H9 (cell line): ENCODE measurements around the gene GCAT. TPM values are rescaled to one million over a fixed set of nuclear protein-coding genes. Genes with fewer than 3 reads are reported as not detected.

Source experiments
- DNase-seq: peaks from one replicate; pipeline ENCODE4 v3.0.0-alpha.2; 2017
- H2AFZ ChIP-seq: one replicate; pipeline ENCODE4 v1.6.1; 2013; ENCODE audit warnings: mild to moderate bottlenecking, low read length, control low read depth, moderate library complexity
- H2AK5ac ChIP-seq: 2 replicates; pipeline ENCODE4 v1.6.1; 2013; ENCODE audit warnings: low read length, control low read depth, mixed read lengths; ENCODE audit not compliant: insufficient read length
- H2BK120ac ChIP-seq: one replicate; pipeline ENCODE4 v1.6.1; 2013; ENCODE audit warnings: low read depth, mild to moderate bottlenecking, low read length, control low read depth, inconsistent platforms; ENCODE audit not compliant: poor library complexity, severe bottlenecking
- H2BK12ac ChIP-seq: 2 replicates; pipeline ENCODE4 v1.6.1; 2013; ENCODE audit warnings: low read length, control low read depth, mixed read lengths, low read depth; ENCODE audit not compliant: insufficient read length
- H2BK15ac ChIP-seq: 2 replicates; pipeline ENCODE4 v1.6.1; 2013; ENCODE audit warnings: low read depth, low read length, control low read depth
- H2BK20ac ChIP-seq: one replicate; pipeline ENCODE4 v1.6.1; 2013; ENCODE audit warnings: low read depth, mild to moderate bottlenecking, low read length, control low read depth, inconsistent platforms; ENCODE audit not compliant: poor library complexity, severe bottlenecking
- H2BK5ac ChIP-seq: 2 replicates; pipeline ENCODE4 v1.6.1; 2013; ENCODE audit warnings: low read length, control low read depth, mixed read lengths; ENCODE audit not compliant: insufficient read length
- H3K14ac ChIP-seq: 2 replicates; pipeline ENCODE4 v1.6.1; 2013; ENCODE audit warnings: low read length, control low read depth; ENCODE audit not compliant: insufficient read depth
- H3K18ac ChIP-seq: 2 replicates; pipeline ENCODE4 v1.6.1; 2013; ENCODE audit warnings: low read depth, mild to moderate bottlenecking, mixed read lengths, low read length, control low read depth; ENCODE audit not compliant: insufficient read length
- H3K23ac ChIP-seq: 2 replicates; pipeline ENCODE4 v1.6.1; 2013; ENCODE audit warnings: low read length, control low read depth, mixed read lengths, low read depth; ENCODE audit not compliant: insufficient read length
- H3K23me2 ChIP-seq: 2 replicates; pipeline ENCODE4 v1.6.1; 2013; ENCODE audit warnings: low read depth, mild to moderate bottlenecking, mixed read lengths, low read length, control low read depth; ENCODE audit not compliant: insufficient read length, poor library complexity, severe bottlenecking
- H3K27ac ChIP-seq: 2 replicates; pipeline ENCODE4 v1.5.1; 2013; ENCODE audit warnings: low read length, control low read depth, mixed read lengths, low read depth; ENCODE audit not compliant: insufficient read length
- H3K27me3 ChIP-seq: 2 replicates; pipeline ENCODE4 v1.6.1; 2013; ENCODE audit warnings: low read length, control low read depth, inconsistent platforms; ENCODE audit not compliant: insufficient read depth
- H3K4ac ChIP-seq: 2 replicates; pipeline ENCODE4 v1.6.1; 2013; ENCODE audit warnings: low read depth, mild to moderate bottlenecking, control low read depth, inconsistent platforms, low read length, moderate library complexity
- H3K4me1 ChIP-seq: 2 replicates; pipeline ENCODE4 v1.6.1; 2013; ENCODE audit warnings: low read length, control low read depth, inconsistent platforms; ENCODE audit not compliant: insufficient read depth
- H3K4me2 ChIP-seq: 2 replicates; pipeline ENCODE4 v1.6.1; 2013; ENCODE audit warnings: low read length, control low read depth, mixed read lengths; ENCODE audit not compliant: insufficient read length, insufficient read depth
- H3K56ac ChIP-seq: 2 replicates; pipeline ENCODE4 v1.6.1; 2013; ENCODE audit warnings: low read depth, mild to moderate bottlenecking, mixed read lengths, low read length, control low read depth; ENCODE audit not compliant: insufficient read length
- H3K79me1 ChIP-seq: 2 replicates; pipeline ENCODE4 v1.6.1; 2013; ENCODE audit warnings: low read depth, mild to moderate bottlenecking, moderate library complexity, low read length, control low read depth, inconsistent platforms; ENCODE audit not compliant: insufficient read depth, poor library complexity, severe bottlenecking
- H3K79me2 ChIP-seq: 2 replicates; pipeline ENCODE4 v1.6.1; 2013; ENCODE audit warnings: low read length, control low read depth, inconsistent platforms; ENCODE audit not compliant: insufficient read depth
- H3K9ac ChIP-seq: 2 replicates; pipeline ENCODE4 v1.6.1; 2013; ENCODE audit warnings: low read length, control low read depth, mixed read lengths; ENCODE audit not compliant: insufficient read length; ENCODE audit errors: extremely low read depth
- H3K9me3 ChIP-seq: one replicate; pipeline ENCODE4 v1.6.1; 2013; ENCODE audit warnings: low read depth, low read length, inconsistent platforms; ENCODE audit not compliant: control insufficient read depth
- H3T11ph ChIP-seq: one replicate; pipeline ENCODE4 v1.6.1; 2013; ENCODE audit warnings: mild to moderate bottlenecking, low read length, control low read depth, inconsistent platforms
- H4K20me1 ChIP-seq: one replicate; pipeline ENCODE4 v1.6.1; 2013; ENCODE audit not compliant: control insufficient read depth, insufficient read length, insufficient read depth
- H4K5ac ChIP-seq: 2 replicates; pipeline ENCODE4 v1.6.1; 2013; ENCODE audit warnings: low read depth, mild to moderate bottlenecking, mixed read lengths, low read length, control low read depth; ENCODE audit not compliant: insufficient read length
- H4K8ac ChIP-seq: replicated peaks from 2 replicates; pipeline ENCODE4 v1.6.1; 2013; ENCODE audit warnings: low read length, control low read depth, mixed read lengths, low read depth; ENCODE audit not compliant: insufficient read length
- H4K91ac ChIP-seq: 2 replicates; pipeline ENCODE4 v1.6.1; 2013; ENCODE audit warnings: low read depth, mild to moderate bottlenecking, moderate library complexity, mixed read lengths, low read length, control low read depth; ENCODE audit not compliant: insufficient read length
- H3K27ac Mint-ChIP-seq, 3 experiments: 2 replicates in 2 of 3; 3 replicates in 1 of 3; pipeline ENCODE4 v1.8.0; 2020 to 2021; ENCODE audit warnings: mixed read lengths in 3 of 3, mild to moderate bottlenecking in 1 of 3, moderate library complexity in 1 of 3
- H3K27me3 Mint-ChIP-seq: 2 replicates; pipeline ENCODE4 v1.8.0; 2021; ENCODE audit warnings: low read depth, mild to moderate bottlenecking, moderate library complexity, mixed read lengths
- H3K36me3 Mint-ChIP-seq, 3 experiments: 2 replicates in 2 of 3; 3 replicates in 1 of 3; pipeline ENCODE4 v1.8.0; 2020 to 2021; ENCODE audit warnings: low read depth in 3 of 3, mixed read lengths in 3 of 3; ENCODE audit not compliant: insufficient read depth in 1 of 3
- H3K4me1 Mint-ChIP-seq, 2 experiments: 2 replicates each; pipeline ENCODE4 v1.8.0; 2020; ENCODE audit warnings: mixed read lengths in 2 of 2
- H3K4me3 Mint-ChIP-seq, 2 experiments: 2 replicates in 1 of 2; 3 replicates in 1 of 2; pipeline ENCODE4 v1.8.0; 2020 to 2021; ENCODE audit warnings: mild to moderate bottlenecking in 2 of 2, mixed read lengths in 2 of 2, moderate library complexity in 1 of 2
- H3K9me3 Mint-ChIP-seq, 2 experiments: 2 replicates in 1 of 2; 3 replicates in 1 of 2; pipeline ENCODE4 v1.8.0; 2020; ENCODE audit warnings: mild to moderate bottlenecking in 2 of 2, mixed read lengths in 2 of 2, moderate library complexity in 1 of 2
- WGBS: extraction: QIAGEN DNeasy Blood & Tissue Kit; methylation state at CpG from one replicate; pipeline ENCODE4 v1.1.7; 2013; ENCODE audit warnings: missing lambda C conversion rate, low lambda C conversion rate, mixed read lengths; ENCODE audit not compliant: insufficient read length; ENCODE audit errors: extremely low coverage; 5-methylcytosine and 5-hydroxymethylcytosine counted together
- total RNA-seq: library from RNA; stranded (reverse); gene quantifications from 2 replicates; pipeline ENCODE4 v1.2.1, GENCODE V29; 2021
- TF ChIP-seq, protein P1 (sequence below): fragments of 200-600 bp; sonication (generic); conservative IDR thresholded peaks from 3 replicates; pipeline ENCODE4 v1.8.0; 2021; ENCODE audit warnings: antibody characterized with exemption, mild to moderate bottlenecking

Gene GCAT
- total RNA-seq, 1 experiment from 2014 or later: 26.9 TPM

DNA sequence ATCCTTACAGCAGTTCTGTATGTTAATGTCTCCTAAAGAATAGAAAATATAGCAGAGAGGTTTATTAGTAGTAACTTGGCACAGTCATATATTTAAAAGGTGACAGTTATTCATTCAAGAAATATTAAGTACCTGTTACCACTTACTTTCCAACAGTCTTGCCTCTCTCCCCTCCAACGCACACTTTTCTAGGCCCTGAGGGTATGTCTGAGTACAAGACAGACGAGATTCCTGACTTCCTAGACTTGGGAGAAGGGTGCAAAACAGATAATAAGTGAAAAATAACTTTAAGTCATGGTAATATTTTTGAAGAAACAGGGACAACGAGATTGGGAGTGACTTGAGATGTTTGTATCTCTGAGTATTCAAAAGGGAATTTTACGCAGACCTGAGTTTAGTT lies 43.1 kb downstream of the GCAT start:
- no peaks in the 10 kb centered on the region; the same call in 1 of the 2 replicates for H3K27me3 Mint-ChIP-seq
- Histone ChIP-seq H2BK20ac (no peak overlapping the region), H2AK5ac (no peak overlapping the region), H2BK15ac (no peak overlapping the region), H3K56ac (no peak overlapping the region), H3K23me2 (peaks cover 6% of the 10 kb centered on the region), H4K8ac (no peak overlapping the region), H2AFZ (no peak overlapping the region), H4K91ac (no peak overlapping the region), H3K14ac (no peak overlapping the region), H3K27me3 (0 out of 2 replicates have a peak, but pooled peaks cover 2% of the 10 kb centered on the region), H3T11ph (no peak overlapping the region), H3K79me1 (peaks cover 18% of the 10 kb centered on the region), H3K23ac (no peak overlapping the region), H2BK120ac (no peak overlapping the region), H4K20me1 (no peaks in the 10 kb centered on the region), H3K4ac (no peak overlapping the region), H3K27ac (no peak overlapping the region), H3K4me1 (no peaks in the 10 kb centered on the region), H2BK12ac (no peak overlapping the region), H3K9ac (peak overlapping the region; percentile 25), H3K18ac (no peak overlapping the region), H2BK5ac (no peak overlapping the region), H3K4me2 (no peak overlapping the region), H3K79me2 (peaks cover 10% of the 10 kb centered on the region), H3K9me3 (no peaks in the 10 kb centered on the region), H4K5ac (no peak overlapping the region)
- DNase-seq: no peak
- peaks cover 54 to 61% (median 54%) of the 10 kb centered on the region in 3 experiments for H3K36me3 Mint-ChIP-seq
- WGBS: no CpG with 5 or more reads among the region's 4 CpGs
- peak overlapping the region; percentile 91 to 93 for H3K4me3 Mint-ChIP-seq
- no peak overlapping the region for H3K27ac Mint-ChIP-seq
- no peaks in the 10 kb centered on the region for H3K9me3 Mint-ChIP-seq
- H3K4me1 Mint-ChIP-seq: peaks cover 11 to 25% of the 10 kb centered on the region in 2 experiments
- TF ChIP-seq, protein P1, sequence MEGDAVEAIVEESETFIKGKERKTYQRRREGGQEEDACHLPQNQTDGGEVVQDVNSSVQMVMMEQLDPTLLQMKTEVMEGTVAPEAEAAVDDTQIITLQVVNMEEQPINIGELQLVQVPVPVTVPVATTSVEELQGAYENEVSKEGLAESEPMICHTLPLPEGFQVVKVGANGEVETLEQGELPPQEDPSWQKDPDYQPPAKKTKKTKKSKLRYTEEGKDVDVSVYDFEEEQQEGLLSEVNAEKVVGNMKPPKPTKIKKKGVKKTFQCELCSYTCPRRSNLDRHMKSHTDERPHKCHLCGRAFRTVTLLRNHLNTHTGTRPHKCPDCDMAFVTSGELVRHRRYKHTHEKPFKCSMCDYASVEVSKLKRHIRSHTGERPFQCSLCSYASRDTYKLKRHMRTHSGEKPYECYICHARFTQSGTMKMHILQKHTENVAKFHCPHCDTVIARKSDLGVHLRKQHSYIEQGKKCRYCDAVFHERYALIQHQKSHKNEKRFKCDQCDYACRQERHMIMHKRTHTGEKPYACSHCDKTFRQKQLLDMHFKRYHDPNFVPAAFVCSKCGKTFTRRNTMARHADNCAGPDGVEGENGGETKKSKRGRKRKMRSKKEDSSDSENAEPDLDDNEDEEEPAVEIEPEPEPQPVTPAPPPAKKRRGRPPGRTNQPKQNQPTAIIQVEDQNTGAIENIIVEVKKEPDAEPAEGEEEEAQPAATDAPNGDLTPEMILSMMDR: no peak
